Esophagus squamous epithelium (tissue), 4 donors: ENCODE measurements around the gene SCNN1B.

Experiments
- CTCF ChIP-seq, 6 experiments: fragments of 450-650 bp in 4 of 6; fragments of 200-600 bp in 2 of 6; sonication (generic) in 2 of 6; IDR thresholded peaks; one replicate each; pipeline ENCODE4 v1.5.1; 2016 to 2019; ENCODE audit warnings: antibody characterized with exemption in 6 of 6, mild to moderate bottlenecking in 4 of 6, moderate library complexity in 4 of 6
- POLR2A ChIP-seq, 4 donors: fragments of 450-650 bp; IDR thresholded peaks; one replicate each; pipeline ENCODE4 v1.6.1; 2017; ENCODE audit warnings: antibody characterized with exemption in 4 of 4, mild to moderate bottlenecking in 4 of 4, moderate library complexity in 3 of 4

- TF ChIP-seq POLR2A (IDR thresholded peaks at IDR 0.05) = no peak
- no peak for TF ChIP-seq CTCF (IDR thresholded peaks at IDR 0.05)
Observed at GRCh38 chr16:23256440-23256839, 45.7 kb upstream of the SCNN1B start.
